HepG2 (cell line): Measurements from ENCODE around the gene CHN2. TPM values are rescaled to one million over a fixed set of nuclear protein-coding genes. Genes with fewer than 3 reads are reported as not detected.

Source experiments
- ATAC-seq: fragments of 200-7000 bp; cut with Tn5 transposase; 3 replicates; pipeline ENCODE4 v1.9.1; 2020; ENCODE audit warnings: mild to moderate bottlenecking, moderate library complexity
- BruUV-seq: library from RNA; stranded (reverse); fragments of 400-500 nt; replicated peaks from 2 replicates; lab custom pipeline; 2021; lab: Mats Ljungman, UMichigan
- CTCF ChIA-PET: fragments of 300-600 bp; formaldehyde crosslinking; extraction: SDS; loops from one replicate; lab custom pipeline; 2021; ENCODE audit warnings: low total read pairs, inconsistent platforms, low intra/inter-chr PET ratio; lab: Yijun Ruan, JAX
- POLR2A ChIA-PET: fragments of 350-600 bp; sonication (Branson Sonifier 250); formaldehyde crosslinking; loops from one replicate; lab custom pipeline; 2020; ENCODE audit warnings: antibody characterized with exemption, inconsistent platforms; lab: Yijun Ruan, JAX
- DNase-seq: peaks from one replicate; pipeline ENCODE4 v3.0.0-alpha.2; 2015; ENCODE audit warnings: low spot score
- FAIRE-seq: peaks from 3 replicates; lab custom pipeline; 2011; peaks lifted over from hg19 to GRCh38; lab: Jason Lieb, UNC
- H2AFZ ChIP-seq: one replicate; pipeline ENCODE4 v1.6.1; 2011; ENCODE audit warnings: low read length, inconsistent platforms
- H3K27ac ChIP-seq: fragments of 300-600 bp; 3 replicates; pipeline ENCODE4 v1.8.0; 2011; ENCODE audit warnings: mixed run types, mild to moderate bottlenecking, mixed read lengths, low read length, inconsistent platforms; ENCODE audit not compliant: insufficient read depth; ENCODE audit errors: extremely low read length
- H3K27me3 ChIP-seq, 2 experiments: fragments of 200-600 bp in 1 of 2; 2 replicates in 1 of 2; 3 replicates in 1 of 2; pipeline versions ENCODE4 v1.6.0 to v1.8.0; 2011; ENCODE audit warnings: low read length in 2 of 2, mild to moderate bottlenecking in 2 of 2, moderate library complexity in 2 of 2, inconsistent platforms in 1 of 2; ENCODE audit not compliant: insufficient read depth in 2 of 2, control insufficient read depth in 1 of 2
- H3K36me3 ChIP-seq, 2 experiments: fragments of 200-600 bp in 1 of 2; replicated peaks in 1 of 2; 2 replicates in 1 of 2; 3 replicates in 1 of 2; pipeline versions ENCODE4 v1.5.1 to v1.8.0; 2011; ENCODE audit warnings: low read length in 2 of 2, inconsistent platforms in 1 of 2; ENCODE audit not compliant: insufficient read depth in 2 of 2, control insufficient read depth in 1 of 2
- H3K4me1 ChIP-seq: 2 replicates; pipeline ENCODE4 v1.5.1; 2012; ENCODE audit warnings: low read length, inconsistent platforms; ENCODE audit not compliant: insufficient read depth
- H3K4me2 ChIP-seq: 2 replicates; pipeline ENCODE4 v1.6.0; 2011; ENCODE audit warnings: low read depth, low read length, inconsistent platforms
- H3K4me3 ChIP-seq, 3 experiments: fragments of 200-600 bp in 1 of 3; sonication (generic), shearing (Covaris generic) in 1 of 3; replicated peaks in 1 of 3; 2 replicates each; pipeline ENCODE4 v1.5.1; 2011 to 2016; ENCODE audit warnings: low read length in 3 of 3, inconsistent platforms in 2 of 3, low read depth in 2 of 3, mild to moderate bottlenecking in 2 of 3, control low read depth in 1 of 3, mixed read lengths in 1 of 3; ENCODE audit not compliant: insufficient read depth in 1 of 3
- H3K79me2 ChIP-seq: one replicate; pipeline ENCODE4 v1.6.1; 2011; ENCODE audit warnings: low read length, inconsistent platforms; ENCODE audit not compliant: insufficient read depth
- H3K9ac ChIP-seq: 2 replicates; pipeline ENCODE4 v1.6.0; 2011; ENCODE audit warnings: mild to moderate bottlenecking, low read depth, low read length, inconsistent platforms; ENCODE audit not compliant: insufficient read depth
- H3K9me3 ChIP-seq: 2 replicates; pipeline ENCODE4 v1.5.1; 2012; ENCODE audit warnings: mild to moderate bottlenecking, low read length
- H4K20me1 ChIP-seq: 2 replicates; pipeline ENCODE4 v1.6.0; 2011; ENCODE audit warnings: inconsistent platforms, mild to moderate bottlenecking, low read length, moderate library complexity; ENCODE audit not compliant: insufficient read depth
- ISX ChIP-seq: sonication (generic); formaldehyde crosslinking; conservative IDR thresholded peaks from 2 replicates; pipeline ENCODE4 v1.5.0; 2020; ENCODE audit warnings: missing genetic modification reagents
- MEIS1 ChIP-seq: sonication (generic); formaldehyde crosslinking; IDR thresholded peaks from 2 replicates; pipeline ENCODE4 v1.9.0; 2021; ENCODE audit warnings: mild to moderate bottlenecking, missing genetic modification reagents, moderate library complexity, borderline replicate concordance
- NFE2L2 ChIP-seq: fragments of 150-350 bp; IDR thresholded peaks from 2 replicates; pipeline ENCODE4 v1.6.1; 2014; ENCODE audit warnings: low read length
- PAX8 ChIP-seq: sonication (generic); formaldehyde crosslinking; IDR thresholded peaks from 2 replicates; pipeline ENCODE4 v1.8.0; 2022; ENCODE audit warnings: mild to moderate bottlenecking, missing genetic modification reagents, borderline replicate concordance
- SATB2 ChIP-seq: sonication (generic); formaldehyde crosslinking; IDR thresholded peaks from 2 replicates; pipeline ENCODE4 v1.5.0; 2020; ENCODE audit warnings: missing genetic modification reagents
- ZNF251 ChIP-seq: sonication (generic); formaldehyde crosslinking; IDR thresholded peaks from 2 replicates; pipeline ENCODE4 v1.9.0; 2021; ENCODE audit warnings: mild to moderate bottlenecking, missing genetic modification reagents
- ZNF558 ChIP-seq: sonication (generic); formaldehyde crosslinking; IDR thresholded peaks from 2 replicates; pipeline ENCODE4 v1.9.0; 2022; ENCODE audit warnings: mild to moderate bottlenecking, missing genetic modification reagents, borderline replicate concordance
- ZNF7 ChIP-seq: IDR thresholded peaks from 2 replicates; pipeline ENCODE4 v1.6.1; 2016; ENCODE audit warnings: missing biosample characterization, missing genetic modification reagents
- WGBS: methylation state at CpG from one replicate; pipeline ENCODE4 v1.1.6; 2017; ENCODE audit warnings: low lambda C conversion rate; 5-methylcytosine and 5-hydroxymethylcytosine counted together
- in situ Hi-C: cut with HindIII; loops from 2 replicates; pipeline ENCODE4 v1.10.0; 2017; ENCODE audit warnings: low pct_unique_long_range_greater_than_20kb; ENCODE audit not compliant: extremely low pct_ligation_motif_present
- intact Hi-C: fragments of 100-400 bp; cut with micrococcal nuclease; formaldehyde crosslinking; loops from one replicate; pipeline ENCODE4 v1.10.0; 2022; ENCODE audit not compliant: unreplicated experiment
- polyA plus RNA-seq, 8 experiments: library from polyadenylated mRNA; depleted of rRNA in 3 of 8; stranded (reverse) in 7 of 8; unstranded in 1 of 8; fragments of >200 nt; fragmentation: Illumina TruSeq in 4 of 8; extraction: Trizol in 4 of 8; gene quantifications; 2 replicates each; pipeline versions ENCODE4 v1.2.1 to v1.2.3, GENCODE V29; 2011 to 2016; ENCODE audit warnings: low read depth in 4 of 8, missing spikeins in 1 of 8, mixed read lengths in 1 of 8; ENCODE audit not compliant: insufficient read depth in 1 of 8
- total RNA-seq, 5 experiments: library from RNA; depleted of rRNA; stranded (reverse); fragments of >200 nt; fragmentation: Illumina TruSeq; extraction: Trizol; gene quantifications; 2 replicates each; pipeline ENCODE4 v1.2.3, GENCODE V29; 2016; ENCODE audit warnings: low read depth in 1 of 5
- TF ChIP-seq, protein P1 (sequence below): sonication (generic); formaldehyde crosslinking; IDR thresholded peaks from 2 replicates; pipeline ENCODE4 v1.4.0; 2020; ENCODE audit warnings: missing genetic modification reagents
- TF ChIP-seq, protein P2 (sequence below): IDR thresholded peaks from 2 replicates; pipeline ENCODE4 v1.6.1; 2016; ENCODE audit warnings: control low read depth
- TF ChIP-seq, protein P3 (sequence below): sonication (generic); formaldehyde crosslinking; IDR thresholded peaks from 2 replicates; pipeline ENCODE4 v1.4.0; 2020; ENCODE audit warnings: missing genetic modification reagents, borderline replicate concordance
- TF ChIP-seq, protein P4 (sequence below): sonication (generic); formaldehyde crosslinking; IDR thresholded peaks from 2 replicates; pipeline ENCODE4 v1.4.0; 2020; ENCODE audit warnings: missing genetic modification reagents
- TF ChIP-seq, protein P5 (sequence below): IDR thresholded peaks from 2 replicates; pipeline ENCODE4 v1.6.1; 2012; ENCODE audit warnings: low read depth, low read length, improper control_type of control experiment

Gene CHN2
- total and polyA plus RNA-seq, 2 of the 13 experiments (the other 11 are each of a cell fraction or from before 2014, with no cell fraction given), result 23.5 to 30.5 TPM

DNA sequence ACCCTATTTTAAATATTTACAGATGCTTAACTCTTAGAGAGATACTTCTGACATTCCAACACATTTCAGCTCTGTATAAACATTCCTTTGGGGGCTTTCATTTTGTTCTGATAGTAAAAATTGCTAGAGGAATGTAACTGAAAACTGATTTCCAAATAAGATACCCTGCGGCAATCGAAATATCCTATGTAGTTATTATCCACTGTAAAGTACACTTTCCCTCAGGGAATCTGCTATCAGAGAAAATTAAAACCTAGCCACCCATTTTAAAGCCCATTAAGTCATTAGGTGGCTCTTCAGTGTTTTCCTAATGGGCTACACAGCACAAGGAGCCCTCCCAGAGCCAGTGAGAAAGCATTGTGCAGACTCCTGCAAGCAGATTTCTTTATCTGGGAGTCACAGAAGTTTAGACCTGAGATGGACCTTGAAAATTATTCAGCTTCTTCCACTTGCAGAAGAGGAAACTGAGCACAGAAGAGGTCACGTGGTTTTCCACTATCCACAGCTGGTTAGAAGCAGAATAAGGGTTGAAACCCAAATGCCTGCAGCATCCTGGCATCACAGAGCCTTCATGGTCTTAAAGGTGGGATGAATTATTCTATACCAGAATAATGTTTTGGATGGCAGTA is 35.7 kb upstream of the CHN2 start:
- H3K27me3 ChIP-seq, result no peaks in the 10 kb centered on the region
- H3K4me2 ChIP-seq, result no peak overlapping the region
- WGBS, result 99% methylated on average over 3 of the region's 3 CpGs
- H3K9me3 ChIP-seq, result no peaks in the 10 kb centered on the region
- ATAC-seq (no peak), DNase-seq (no peak), FAIRE-seq (no peak)
- intact Hi-C loops, result no loop called here
- H3K79me2 ChIP-seq, result no peaks in the 10 kb centered on the region
- in situ Hi-C loops, result no loop called here
- TF ChIP-seq SATB2 (CRISPR knock-in tag) (no peak), ZNF558 (no peak), NFE2L2 (no peak), MEIS1 (no peak), ISX (CRISPR knock-in tag) (no peak), ZNF7 (CRISPR knock-in tag) (no peak), PAX8 (CRISPR knock-in tag) (no peak), ZNF251 (no peak)
- TF ChIP-seq, protein P1, sequence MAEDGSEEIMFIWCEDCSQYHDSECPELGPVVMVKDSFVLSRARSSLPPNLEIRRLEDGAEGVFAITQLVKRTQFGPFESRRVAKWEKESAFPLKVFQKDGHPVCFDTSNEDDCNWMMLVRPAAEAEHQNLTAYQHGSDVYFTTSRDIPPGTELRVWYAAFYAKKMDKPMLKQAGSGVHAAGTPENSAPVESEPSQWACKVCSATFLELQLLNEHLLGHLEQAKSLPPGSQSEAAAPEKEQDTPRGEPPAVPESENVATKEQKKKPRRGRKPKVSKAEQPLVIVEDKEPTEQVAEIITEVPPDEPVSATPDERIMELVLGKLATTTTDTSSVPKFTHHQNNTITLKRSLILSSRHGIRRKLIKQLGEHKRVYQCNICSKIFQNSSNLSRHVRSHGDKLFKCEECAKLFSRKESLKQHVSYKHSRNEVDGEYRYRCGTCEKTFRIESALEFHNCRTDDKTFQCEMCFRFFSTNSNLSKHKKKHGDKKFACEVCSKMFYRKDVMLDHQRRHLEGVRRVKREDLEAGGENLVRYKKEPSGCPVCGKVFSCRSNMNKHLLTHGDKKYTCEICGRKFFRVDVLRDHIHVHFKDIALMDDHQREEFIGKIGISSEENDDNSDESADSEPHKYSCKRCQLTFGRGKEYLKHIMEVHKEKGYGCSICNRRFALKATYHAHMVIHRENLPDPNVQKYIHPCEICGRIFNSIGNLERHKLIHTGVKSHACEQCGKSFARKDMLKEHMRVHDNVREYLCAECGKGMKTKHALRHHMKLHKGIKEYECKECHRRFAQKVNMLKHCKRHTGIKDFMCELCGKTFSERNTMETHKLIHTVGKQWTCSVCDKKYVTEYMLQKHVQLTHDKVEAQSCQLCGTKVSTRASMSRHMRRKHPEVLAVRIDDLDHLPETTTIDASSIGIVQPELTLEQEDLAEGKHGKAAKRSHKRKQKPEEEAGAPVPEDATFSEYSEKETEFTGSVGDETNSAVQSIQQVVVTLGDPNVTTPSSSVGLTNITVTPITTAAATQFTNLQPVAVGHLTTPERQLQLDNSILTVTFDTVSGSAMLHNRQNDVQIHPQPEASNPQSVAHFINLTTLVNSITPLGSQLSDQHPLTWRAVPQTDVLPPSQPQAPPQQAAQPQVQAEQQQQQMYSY (CRISPR knock-in tag), result no peak
- TF ChIP-seq, protein P2, sequence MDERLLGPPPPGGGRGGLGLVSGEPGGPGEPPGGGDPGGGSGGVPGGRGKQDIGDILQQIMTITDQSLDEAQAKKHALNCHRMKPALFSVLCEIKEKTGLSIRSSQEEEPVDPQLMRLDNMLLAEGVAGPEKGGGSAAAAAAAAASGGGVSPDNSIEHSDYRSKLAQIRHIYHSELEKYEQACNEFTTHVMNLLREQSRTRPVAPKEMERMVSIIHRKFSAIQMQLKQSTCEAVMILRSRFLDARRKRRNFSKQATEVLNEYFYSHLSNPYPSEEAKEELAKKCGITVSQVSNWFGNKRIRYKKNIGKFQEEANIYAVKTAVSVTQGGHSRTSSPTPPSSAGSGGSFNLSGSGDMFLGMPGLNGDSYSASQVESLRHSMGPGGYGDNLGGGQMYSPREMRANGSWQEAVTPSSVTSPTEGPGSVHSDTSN, result no peak
- TF ChIP-seq, protein P3, sequence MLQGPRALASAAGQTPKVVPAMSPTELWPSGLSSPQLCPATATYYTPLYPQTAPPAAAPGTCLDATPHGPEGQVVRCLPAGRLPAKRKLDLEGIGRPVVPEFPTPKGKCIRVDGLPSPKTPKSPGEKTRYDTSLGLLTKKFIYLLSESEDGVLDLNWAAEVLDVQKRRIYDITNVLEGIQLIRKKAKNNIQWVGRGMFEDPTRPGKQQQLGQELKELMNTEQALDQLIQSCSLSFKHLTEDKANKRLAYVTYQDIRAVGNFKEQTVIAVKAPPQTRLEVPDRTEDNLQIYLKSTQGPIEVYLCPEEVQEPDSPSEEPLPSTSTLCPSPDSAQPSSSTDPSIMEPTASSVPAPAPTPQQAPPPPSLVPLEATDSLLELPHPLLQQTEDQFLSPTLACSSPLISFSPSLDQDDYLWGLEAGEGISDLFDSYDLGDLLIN, result no peak
- TF ChIP-seq, protein P4, sequence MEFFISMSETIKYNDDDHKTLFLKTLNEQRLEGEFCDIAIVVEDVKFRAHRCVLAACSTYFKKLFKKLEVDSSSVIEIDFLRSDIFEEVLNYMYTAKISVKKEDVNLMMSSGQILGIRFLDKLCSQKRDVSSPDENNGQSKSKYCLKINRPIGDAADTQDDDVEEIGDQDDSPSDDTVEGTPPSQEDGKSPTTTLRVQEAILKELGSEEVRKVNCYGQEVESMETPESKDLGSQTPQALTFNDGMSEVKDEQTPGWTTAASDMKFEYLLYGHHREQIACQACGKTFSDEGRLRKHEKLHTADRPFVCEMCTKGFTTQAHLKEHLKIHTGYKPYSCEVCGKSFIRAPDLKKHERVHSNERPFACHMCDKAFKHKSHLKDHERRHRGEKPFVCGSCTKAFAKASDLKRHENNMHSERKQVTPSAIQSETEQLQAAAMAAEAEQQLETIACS, result no peak
- TF ChIP-seq, protein P5, sequence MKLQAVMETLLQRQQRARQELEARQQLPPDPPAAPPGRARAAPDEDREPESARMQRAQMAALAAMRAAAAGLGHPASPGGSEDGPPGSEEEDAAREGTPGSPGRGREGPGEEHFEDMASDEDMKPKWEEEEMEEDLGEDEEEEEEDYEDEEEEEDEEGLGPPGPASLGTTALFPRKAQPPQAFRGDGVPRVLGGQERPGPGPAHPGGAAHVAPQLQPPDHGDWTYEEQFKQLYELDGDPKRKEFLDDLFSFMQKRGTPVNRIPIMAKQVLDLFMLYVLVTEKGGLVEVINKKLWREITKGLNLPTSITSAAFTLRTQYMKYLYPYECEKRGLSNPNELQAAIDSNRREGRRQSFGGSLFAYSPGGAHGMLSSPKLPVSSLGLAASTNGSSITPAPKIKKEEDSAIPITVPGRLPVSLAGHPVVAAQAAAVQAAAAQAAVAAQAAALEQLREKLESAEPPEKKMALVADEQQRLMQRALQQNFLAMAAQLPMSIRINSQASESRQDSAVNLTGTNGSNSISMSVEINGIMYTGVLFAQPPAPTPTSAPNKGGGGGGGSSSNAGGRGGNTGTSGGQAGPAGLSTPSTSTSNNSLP, result no peak
- no peaks in the 10 kb centered on the region for H4K20me1 ChIP-seq
- ChIA-PET POLR2A (no interaction called here), CTCF (no interaction called here)
- peaks cover 7% of the 10 kb centered on the region for H3K4me1 ChIP-seq
- H3K9ac ChIP-seq, result no peak overlapping the region
- no TSS peak for BruUV-seq
- H3K27ac ChIP-seq, result no peak overlapping the region
- no peak overlapping the region for H2AFZ ChIP-seq
- no peaks in the 10 kb centered on the region; a peak in 1 of 5 replicates for H3K36me3 ChIP-seq
- H3K4me3 ChIP-seq, result no peak overlapping the region
